Neuronal stem cell (in vitro differentiated cells): Measurements from ENCODE around the gene NADSYN1.
A peak's percentile ranks its signal among the peaks of the same experiment; 100 is the strongest.

Experiments used
- DNase-seq: peaks from one replicate; pipeline ENCODE4 v3.0.0-alpha.2; 2013; ENCODE audit warnings: low spot score
- H2AFZ ChIP-seq: one replicate; pipeline ENCODE4 v1.6.1; 2013; ENCODE audit warnings: mild to moderate bottlenecking, low read length, inconsistent platforms
- H2AK5ac ChIP-seq: 2 replicates; pipeline ENCODE4 v1.6.1; 2013; ENCODE audit warnings: low read depth, mild to moderate bottlenecking, inconsistent platforms, low read length, moderate library complexity, mixed read lengths
- H2BK120ac ChIP-seq: 2 replicates; pipeline ENCODE4 v1.6.1; 2013; ENCODE audit warnings: low read depth, mild to moderate bottlenecking, inconsistent platforms, low read length, moderate library complexity, mixed read lengths
- H2BK12ac ChIP-seq: one replicate; pipeline ENCODE4 v1.6.1; 2013; ENCODE audit warnings: low read length, inconsistent platforms
- H2BK15ac ChIP-seq: 2 replicates; pipeline ENCODE4 v1.6.1; 2013; ENCODE audit warnings: mild to moderate bottlenecking, low read length, inconsistent platforms, mixed read lengths
- H2BK5ac ChIP-seq: one replicate; pipeline ENCODE4 v1.6.1; 2013; ENCODE audit warnings: inconsistent platforms, mild to moderate bottlenecking, low read length, moderate library complexity
- H3K14ac ChIP-seq: one replicate; pipeline ENCODE4 v1.6.1; 2013; ENCODE audit warnings: low read length, inconsistent platforms
- H3K18ac ChIP-seq: 2 replicates; pipeline ENCODE4 v1.6.1; 2013; ENCODE audit warnings: low read length, inconsistent platforms
- H3K23ac ChIP-seq: 2 replicates; pipeline ENCODE4 v1.6.1; 2013; ENCODE audit warnings: low read depth, mild to moderate bottlenecking, mixed read lengths, low read length, inconsistent platforms; ENCODE audit not compliant: poor library complexity
- H3K27ac ChIP-seq: replicated peaks from 3 replicates; pipeline ENCODE4 v1.5.1; 2013; ENCODE audit warnings: low read length, inconsistent platforms
- H3K27me3 ChIP-seq, 3 experiments: 2 replicates each; pipeline ENCODE4 v1.6.1; 2013; ENCODE audit warnings: low read length in 3 of 3, mild to moderate bottlenecking in 2 of 3, inconsistent platforms in 1 of 3, low read depth in 1 of 3, mixed read lengths in 1 of 3, moderate library complexity in 1 of 3; ENCODE audit not compliant: control insufficient read depth in 3 of 3, insufficient read depth in 3 of 3
- H3K36me3 ChIP-seq, 2 donors: replicated peaks in 1 of 2; 2 replicates each; pipeline ENCODE4 v1.6.1; 2013; ENCODE audit warnings: low read length in 2 of 2; ENCODE audit not compliant: control insufficient read depth in 2 of 2, insufficient read depth in 2 of 2
- H3K4ac ChIP-seq: 2 replicates; pipeline ENCODE4 v1.6.1; 2013; ENCODE audit warnings: inconsistent platforms, mild to moderate bottlenecking, low read length, moderate library complexity
- H3K4me1 ChIP-seq, 2 donors: 1 replicate in 1 of 2; 2 replicates in 1 of 2; pipeline ENCODE4 v1.6.1; 2013; ENCODE audit warnings: low read length in 2 of 2, low read depth in 1 of 2; ENCODE audit not compliant: control insufficient read depth in 2 of 2, insufficient read depth in 1 of 2
- H3K4me2 ChIP-seq: one replicate; pipeline ENCODE4 v1.6.1; 2013; ENCODE audit warnings: mild to moderate bottlenecking, low read length, inconsistent platforms; ENCODE audit not compliant: insufficient read depth, poor library complexity, severe bottlenecking
- H3K4me3 ChIP-seq, 2 donors: 2 replicates each; pipeline ENCODE4 v1.5.1; 2013; ENCODE audit warnings: low read length in 2 of 2, mild to moderate bottlenecking in 2 of 2, inconsistent platforms in 1 of 2, moderate library complexity in 1 of 2
- H3K79me1 ChIP-seq: one replicate; pipeline ENCODE4 v1.6.1; 2013; ENCODE audit warnings: low read depth, mild to moderate bottlenecking, inconsistent platforms, low read length, moderate library complexity
- H3K9ac ChIP-seq: one replicate; pipeline ENCODE4 v1.6.1; 2013; ENCODE audit warnings: mild to moderate bottlenecking, low read depth, low read length, inconsistent platforms; ENCODE audit not compliant: poor library complexity
- H3K9me3 ChIP-seq, 2 donors: replicated peaks in 1 of 2; 2 replicates each; pipeline versions ENCODE3 to v1.6.1; 2013; ENCODE audit warnings: low read length in 2 of 2, mild to moderate bottlenecking in 2 of 2, inconsistent platforms in 1 of 2, low read depth in 1 of 2, mixed read lengths in 1 of 2, moderate library complexity in 1 of 2; ENCODE audit not compliant: control insufficient read depth in 2 of 2, insufficient read depth in 1 of 2
- H4K8ac ChIP-seq: one replicate; pipeline ENCODE4 v1.6.1; 2013; ENCODE audit warnings: low read depth, mild to moderate bottlenecking, inconsistent platforms, low read length, moderate library complexity
- H4K91ac ChIP-seq: one replicate; pipeline ENCODE4 v1.6.1; 2013; ENCODE audit warnings: low read length, low read depth, mild to moderate bottlenecking, inconsistent platforms; ENCODE audit not compliant: poor library complexity
- WGBS, 2 donors: extraction: QIAGEN DNeasy Blood & Tissue Kit; methylation state at CpG; one replicate each; pipeline ENCODE4 v1.1.7; 2013; ENCODE audit warnings: missing lambda C conversion rate in 2 of 2, mixed read lengths in 1 of 2; ENCODE audit not compliant: insufficient read length in 2 of 2, insufficient replicate concordance in 1 of 2; ENCODE audit errors: extremely low coverage in 2 of 2; 5-methylcytosine and 5-hydroxymethylcytosine counted together

NADSYN1 gene

DNA sequence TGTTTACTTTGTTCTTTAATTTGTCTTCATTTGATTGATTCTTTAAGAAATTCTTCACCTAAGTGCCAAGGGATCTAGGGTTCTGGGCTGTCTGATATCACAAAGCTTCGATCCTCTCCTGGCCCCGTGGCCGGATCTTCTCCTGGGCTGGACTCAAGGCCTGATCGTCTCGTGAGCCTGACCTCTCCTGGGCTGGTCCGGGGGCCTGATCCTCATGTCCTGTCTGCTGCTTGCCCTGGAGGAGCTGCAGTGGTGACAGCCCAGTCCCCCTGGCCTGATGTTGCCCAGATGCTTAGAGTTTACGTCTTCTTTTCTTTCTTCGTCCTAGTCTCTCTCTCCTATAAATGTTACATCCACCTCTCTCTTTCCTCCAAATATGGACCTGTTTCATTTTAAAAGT lies 3.3 kb downstream of the NADSYN1 start:
- no peak overlapping the region for H3K18ac ChIP-seq
- H3K9ac ChIP-seq: peak overlapping the region; percentile 53
- H3K14ac ChIP-seq: no peak overlapping the region
- H2AK5ac ChIP-seq: no peak overlapping the region
- no peak overlapping the region for H4K8ac ChIP-seq
- peaks cover 19 to 62% of the 10 kb centered on the region in 2 donors for H3K36me3 ChIP-seq
- no peak overlapping the region for H3K23ac ChIP-seq
- no peak overlapping the region for H2BK12ac ChIP-seq
- WGBS, 2 donors: no CpG with 5 or more reads among the region's 8 CpGs
- H4K91ac ChIP-seq: no peak overlapping the region
- no peaks in the 10 kb centered on the region for H3K27me3 ChIP-seq
- DNase-seq: no peak
- peaks cover 16 to 18% of the 10 kb centered on the region in 2 donors for H3K4me1 ChIP-seq
- peaks cover 6% of the 10 kb centered on the region for H3K79me1 ChIP-seq
- H2BK15ac ChIP-seq: no peak overlapping the region
- H2BK5ac ChIP-seq: no peak overlapping the region
- no peak overlapping the region for H2AFZ ChIP-seq
- no peak overlapping the region for H3K4me3 ChIP-seq
- H3K4me2 ChIP-seq: no peak overlapping the region
- H3K27ac ChIP-seq: no peak overlapping the region
- no peak overlapping the region for H3K4ac ChIP-seq
- H2BK120ac ChIP-seq: no peak overlapping the region
- H3K9me3 ChIP-seq: no peaks in the 10 kb centered on the region

DNA sequence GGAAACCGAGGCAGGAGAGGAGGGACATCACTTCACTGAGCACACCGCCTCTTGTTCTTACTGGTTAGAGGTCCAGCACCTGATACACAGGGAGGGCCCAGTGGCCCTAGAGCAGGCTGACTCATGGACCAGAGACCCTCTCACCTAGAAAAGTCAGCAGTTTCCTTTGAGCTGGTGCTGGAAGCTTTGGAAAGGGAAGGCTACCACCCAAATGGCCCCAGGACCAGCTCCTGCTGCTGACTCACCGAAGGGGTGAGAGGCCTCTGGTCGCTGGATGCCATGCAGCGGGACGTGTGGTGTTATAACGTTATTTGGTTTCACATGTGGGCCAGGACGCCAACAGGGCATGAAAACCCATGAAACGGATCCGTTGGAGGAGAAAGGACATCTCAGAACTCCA lies 3.8 kb downstream of the NADSYN1 start:
- Histone ChIP-seq H2BK5ac (no peak overlapping the region), H3K4me2 (no peak overlapping the region), H3K4me1 (peaks cover 16 to 18% of the 10 kb centered on the region in 2 donors), H2BK120ac (no peak overlapping the region), H2BK12ac (no peak overlapping the region), H2BK15ac (no peak overlapping the region), H3K14ac (no peak overlapping the region), H3K27me3 (no peaks in the 10 kb centered on the region), H3K18ac (no peak overlapping the region), H3K27ac (no peak overlapping the region), H3K23ac (no peak overlapping the region), H3K79me1 (peaks cover 6% of the 10 kb centered on the region), H3K4ac (no peak overlapping the region), H3K9me3 (no peaks in the 10 kb centered on the region), H4K91ac (no peak overlapping the region), H3K4me3 (no peak overlapping the region), H4K8ac (no peak overlapping the region), H3K36me3 (peaks cover 19 to 60% of the 10 kb centered on the region in 2 donors), H2AFZ (no peak overlapping the region), H2AK5ac (no peak overlapping the region), H3K9ac (no peak overlapping the region)
- DNase-seq: no peak
- no CpG with 5 or more reads among the region's 10 CpGs for WGBS, 2 donors

DNA sequence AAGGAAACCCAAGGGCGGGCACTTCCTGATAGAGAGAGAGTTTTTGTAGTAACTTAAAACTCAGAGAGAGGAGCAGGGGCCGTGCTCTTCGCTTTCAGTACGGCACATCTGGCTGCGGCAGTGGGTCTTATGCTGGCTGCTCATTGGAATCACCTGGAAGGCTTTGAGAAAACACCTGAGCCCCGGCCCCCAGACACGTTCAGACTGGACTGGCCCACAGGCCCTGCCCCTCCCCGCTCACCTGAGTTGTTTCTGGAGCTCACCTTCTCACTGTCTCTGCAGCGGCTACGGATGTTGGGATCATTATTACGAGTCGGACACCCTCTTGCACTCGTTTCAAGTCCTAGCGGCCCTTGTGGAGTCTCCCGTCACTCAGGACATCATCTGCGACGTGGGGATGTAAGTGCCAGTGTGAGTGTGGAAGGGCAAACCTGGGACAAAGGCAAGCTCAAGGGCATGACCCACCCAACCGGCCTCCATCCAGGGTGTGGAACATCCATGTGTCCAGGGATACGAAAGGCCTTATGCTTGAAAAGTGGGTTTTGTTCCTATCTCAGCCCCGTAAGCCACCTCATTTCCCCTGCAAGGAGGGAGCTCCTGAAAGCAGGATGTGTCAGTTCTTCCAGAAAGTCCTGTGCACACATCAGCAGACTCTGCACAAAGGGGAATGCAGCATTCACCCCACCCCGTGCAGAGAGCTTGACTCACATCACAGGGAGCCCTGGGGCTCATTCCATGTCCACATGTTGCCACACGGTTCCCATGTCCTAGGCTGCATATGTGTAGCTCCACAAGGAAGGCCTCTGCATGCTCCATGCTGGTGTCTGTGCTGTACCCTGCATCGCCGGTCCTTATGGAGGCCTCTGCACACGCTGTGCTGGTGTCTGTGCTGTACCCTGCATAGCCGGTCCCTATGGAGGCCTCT lies 5.4 kb downstream of the NADSYN1 start:
- Histone ChIP-seq H3K4ac (no peak overlapping the region), H3K9me3 (no peaks in the 10 kb centered on the region), H4K8ac (no peak overlapping the region), H2BK12ac (no peak overlapping the region), H3K4me1 (peaks cover 9 to 13% of the 10 kb centered on the region in 2 donors), H3K36me3 (peaks cover 19 to 66% of the 10 kb centered on the region in 2 donors), H3K14ac (no peak overlapping the region), H3K27me3 (no peaks in the 10 kb centered on the region), H3K4me3 (no peak overlapping the region), H3K4me2 (no peak overlapping the region), H3K27ac (no peak overlapping the region), H3K9ac (peak overlapping the region; percentile 66), H2BK120ac (no peak overlapping the region), H4K91ac (no peak overlapping the region), H3K18ac (peak overlapping the region; percentile 53), H2AK5ac (no peak overlapping the region), H3K79me1 (peaks cover 4% of the 10 kb centered on the region), H2BK15ac (no peak overlapping the region), H2AFZ (no peak overlapping the region), H3K23ac (peak overlapping the region; percentile 69), H2BK5ac (no peak overlapping the region)
- no CpG with 5 or more reads among the region's 26 CpGs for WGBS, 2 donors
- DNase-seq: no peak

DNA sequence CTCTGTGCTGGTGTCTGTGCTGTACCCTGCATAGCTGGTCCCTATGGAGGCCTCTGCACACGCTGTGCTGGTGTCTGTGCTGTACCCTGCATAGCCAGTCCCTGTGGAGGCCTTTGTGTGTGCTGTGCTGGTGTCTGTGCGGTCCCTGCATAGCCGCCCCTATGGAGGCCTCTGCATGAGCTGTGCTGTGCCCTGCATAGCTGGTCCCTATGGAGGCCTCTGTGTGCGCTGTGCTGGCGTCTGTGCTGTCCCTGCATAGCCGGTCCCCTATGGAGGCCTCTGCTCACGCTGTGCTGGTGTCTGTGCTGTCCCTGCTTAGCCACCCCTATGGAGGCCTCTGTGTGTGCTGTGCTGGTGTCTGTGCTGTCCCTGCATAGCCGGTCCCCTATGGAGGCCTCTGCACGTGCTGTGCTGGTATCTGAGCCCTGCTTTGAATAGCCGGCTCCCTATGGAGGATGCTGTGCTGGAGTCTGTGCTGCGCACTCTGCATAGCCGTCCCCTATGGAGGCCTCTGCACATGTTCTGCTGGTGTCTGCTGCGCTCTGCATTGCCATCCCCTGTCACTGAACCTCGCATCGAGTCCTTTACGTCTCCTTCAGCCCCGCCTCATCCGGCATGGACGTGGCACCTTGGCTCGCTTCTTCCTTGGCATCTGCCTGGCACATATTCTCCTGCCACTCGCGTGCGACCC lies 6.2 kb downstream of the NADSYN1 start:
- Histone ChIP-seq H4K8ac (no peak overlapping the region), H3K4me3 (no peak overlapping the region), H3K9me3 (no peaks in the 10 kb centered on the region), H3K4me1 (peaks cover 8 to 9% of the 10 kb centered on the region in 2 donors), H3K18ac (peak overlapping the region; percentile 53), H3K4ac (no peak overlapping the region), H3K9ac (peak overlapping the region; percentile 54), H2BK12ac (no peak overlapping the region), H2AK5ac (no peak overlapping the region), H3K14ac (peak overlapping the region; percentile 86), H3K27ac (no peak overlapping the region), H2BK15ac (no peak overlapping the region), H2BK120ac (no peak overlapping the region), H3K36me3 (peaks cover 24 to 72% of the 10 kb centered on the region in 2 donors), H2BK5ac (no peak overlapping the region), H3K27me3 (no peaks in the 10 kb centered on the region), H3K4me2 (no peak overlapping the region), H4K91ac (no peak overlapping the region), H3K23ac (peak overlapping the region; percentile 69), H3K79me1 (peaks cover 2% of the 10 kb centered on the region), H2AFZ (no peak overlapping the region)
- WGBS, 2 donors: no CpG with 5 or more reads among the region's 23 CpGs
- DNase-seq: no peak
